Measurements from ENCODE around the gene PCDH8.

The PCDH8 gene, protein sequence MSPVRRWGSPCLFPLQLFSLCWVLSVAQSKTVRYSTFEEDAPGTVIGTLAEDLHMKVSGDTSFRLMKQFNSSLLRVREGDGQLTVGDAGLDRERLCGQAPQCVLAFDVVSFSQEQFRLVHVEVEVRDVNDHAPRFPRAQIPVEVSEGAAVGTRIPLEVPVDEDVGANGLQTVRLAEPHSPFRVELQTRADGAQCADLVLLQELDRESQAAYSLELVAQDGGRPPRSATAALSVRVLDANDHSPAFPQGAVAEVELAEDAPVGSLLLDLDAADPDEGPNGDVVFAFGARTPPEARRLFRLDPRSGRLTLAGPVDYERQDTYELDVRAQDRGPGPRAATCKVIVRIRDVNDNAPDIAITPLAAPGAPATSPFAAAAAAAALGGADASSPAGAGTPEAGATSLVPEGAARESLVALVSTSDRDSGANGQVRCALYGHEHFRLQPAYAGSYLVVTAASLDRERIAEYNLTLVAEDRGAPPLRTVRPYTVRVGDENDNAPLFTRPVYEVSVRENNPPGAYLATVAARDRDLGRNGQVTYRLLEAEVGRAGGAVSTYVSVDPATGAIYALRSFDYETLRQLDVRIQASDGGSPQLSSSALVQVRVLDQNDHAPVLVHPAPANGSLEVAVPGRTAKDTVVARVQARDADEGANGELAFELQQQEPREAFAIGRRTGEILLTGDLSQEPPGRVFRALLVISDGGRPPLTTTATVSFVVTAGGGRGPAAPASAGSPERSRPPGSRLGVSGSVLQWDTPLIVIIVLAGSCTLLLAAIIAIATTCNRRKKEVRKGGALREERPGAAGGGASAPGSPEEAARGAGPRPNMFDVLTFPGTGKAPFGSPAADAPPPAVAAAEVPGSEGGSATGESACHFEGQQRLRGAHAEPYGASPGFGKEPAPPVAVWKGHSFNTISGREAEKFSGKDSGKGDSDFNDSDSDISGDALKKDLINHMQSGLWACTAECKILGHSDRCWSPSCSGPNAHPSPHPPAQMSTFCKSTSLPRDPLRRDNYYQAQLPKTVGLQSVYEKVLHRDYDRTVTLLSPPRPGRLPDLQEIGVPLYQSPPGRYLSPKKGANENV

DNA sequence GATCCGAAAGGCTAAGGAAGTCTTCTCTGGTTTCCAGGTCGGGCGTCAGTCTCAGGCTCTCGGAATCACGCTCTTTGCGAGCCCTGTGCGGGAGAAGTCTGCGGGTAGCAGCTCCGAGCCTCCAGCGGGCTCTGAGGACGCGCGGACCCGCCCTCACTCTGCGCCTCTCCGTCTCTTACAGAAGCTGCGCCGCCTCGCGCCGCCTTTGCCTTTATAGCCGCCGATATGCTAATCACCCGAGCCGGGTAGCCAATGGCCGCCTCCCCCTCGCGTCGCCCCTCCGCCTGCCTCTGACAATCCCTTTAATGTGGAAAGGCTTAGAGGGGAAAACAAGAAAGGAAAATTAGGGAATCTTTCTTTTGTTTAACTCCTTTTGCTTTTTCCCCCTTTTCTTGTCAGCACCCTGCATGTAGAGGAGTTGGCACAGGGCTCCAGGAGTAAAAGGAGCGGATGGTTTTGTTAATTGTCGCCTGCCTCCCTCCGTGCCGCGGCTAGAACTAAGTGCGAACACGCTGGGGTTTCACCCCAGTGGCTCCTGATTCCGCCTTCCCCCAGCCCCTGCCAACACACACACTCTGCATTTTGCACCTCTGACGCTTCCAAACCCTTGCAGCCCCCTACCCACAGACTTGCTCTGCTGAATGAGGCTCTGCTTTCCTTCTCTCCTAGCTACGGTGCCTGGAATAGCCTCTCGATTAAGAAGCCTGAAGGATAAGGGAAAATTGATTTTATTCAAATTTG, at the start of gene PCDH8:
Gene PCDH8, minus strand, starts transcription at position 186 of the 741 bp plus-strand sequence. CDS start 204 bp downstream, outside the sequence.
- in situ Hi-C loops (cut with MboI; ENCODE audit: low sequenced_read_pairs, unreplicated experiment) = no loop called here
- TF ChIP-seq, protein P1, sequence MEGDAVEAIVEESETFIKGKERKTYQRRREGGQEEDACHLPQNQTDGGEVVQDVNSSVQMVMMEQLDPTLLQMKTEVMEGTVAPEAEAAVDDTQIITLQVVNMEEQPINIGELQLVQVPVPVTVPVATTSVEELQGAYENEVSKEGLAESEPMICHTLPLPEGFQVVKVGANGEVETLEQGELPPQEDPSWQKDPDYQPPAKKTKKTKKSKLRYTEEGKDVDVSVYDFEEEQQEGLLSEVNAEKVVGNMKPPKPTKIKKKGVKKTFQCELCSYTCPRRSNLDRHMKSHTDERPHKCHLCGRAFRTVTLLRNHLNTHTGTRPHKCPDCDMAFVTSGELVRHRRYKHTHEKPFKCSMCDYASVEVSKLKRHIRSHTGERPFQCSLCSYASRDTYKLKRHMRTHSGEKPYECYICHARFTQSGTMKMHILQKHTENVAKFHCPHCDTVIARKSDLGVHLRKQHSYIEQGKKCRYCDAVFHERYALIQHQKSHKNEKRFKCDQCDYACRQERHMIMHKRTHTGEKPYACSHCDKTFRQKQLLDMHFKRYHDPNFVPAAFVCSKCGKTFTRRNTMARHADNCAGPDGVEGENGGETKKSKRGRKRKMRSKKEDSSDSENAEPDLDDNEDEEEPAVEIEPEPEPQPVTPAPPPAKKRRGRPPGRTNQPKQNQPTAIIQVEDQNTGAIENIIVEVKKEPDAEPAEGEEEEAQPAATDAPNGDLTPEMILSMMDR (IDR thresholded peaks at IDR 0.05; ENCODE audit: borderline replicate concordance, control extremely low read depth, extremely low read depth, insufficient read depth, missing control alignments) = no peak
- no peak for DNase-seq (ENCODE audit: low spot score)

DNA sequence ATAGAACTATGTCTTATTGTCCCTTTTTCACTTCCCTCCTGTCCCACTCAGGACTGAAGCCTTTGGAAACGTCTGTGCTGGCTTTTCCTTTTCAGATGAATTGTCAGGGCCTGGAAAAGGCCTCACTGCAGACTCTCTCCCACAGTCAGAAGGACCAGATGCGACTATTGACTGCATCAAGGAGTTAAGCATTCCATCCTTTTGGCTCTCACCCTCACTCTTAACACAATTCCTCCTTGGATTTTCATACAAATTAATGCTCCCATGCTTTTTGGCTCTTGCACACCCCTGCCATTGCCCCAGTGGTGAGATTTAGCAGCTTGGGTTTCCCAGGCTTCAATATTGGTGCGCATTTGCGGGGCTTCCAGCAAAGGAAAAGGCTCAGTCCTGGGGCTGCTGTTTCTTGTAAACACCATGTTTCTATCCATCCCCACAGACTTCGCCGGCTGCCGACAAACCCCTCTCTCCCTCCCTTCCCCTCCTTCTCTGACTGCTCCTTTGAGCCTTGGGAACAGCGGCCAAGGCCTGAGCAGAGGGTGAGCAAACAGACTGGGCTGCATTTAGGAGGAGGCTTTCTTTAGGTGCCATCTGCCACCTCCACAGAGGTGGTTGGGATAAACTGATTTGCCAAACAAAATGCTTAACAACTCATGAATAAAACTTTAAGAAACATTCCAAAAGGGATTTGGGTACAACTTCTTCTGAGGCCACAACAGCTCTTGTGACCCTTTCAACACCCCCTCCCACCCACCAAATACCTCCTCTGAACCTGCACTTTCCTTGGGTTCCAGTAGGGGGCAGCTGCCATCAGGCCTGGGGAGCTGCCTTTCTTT, 48.6 kb upstream of the PCDH8 start:
- in situ Hi-C loops (cut with MboI; ENCODE audit: low sequenced_read_pairs, unreplicated experiment) = no loop called here
- peak; percentile 50 for DNase-seq (ENCODE audit: low spot score)
- TF ChIP-seq, protein P1 (IDR thresholded peaks at IDR 0.05; ENCODE audit: borderline replicate concordance, control extremely low read depth, extremely low read depth, insufficient read depth, missing control alignments) = peak; percentile 59

DNA sequence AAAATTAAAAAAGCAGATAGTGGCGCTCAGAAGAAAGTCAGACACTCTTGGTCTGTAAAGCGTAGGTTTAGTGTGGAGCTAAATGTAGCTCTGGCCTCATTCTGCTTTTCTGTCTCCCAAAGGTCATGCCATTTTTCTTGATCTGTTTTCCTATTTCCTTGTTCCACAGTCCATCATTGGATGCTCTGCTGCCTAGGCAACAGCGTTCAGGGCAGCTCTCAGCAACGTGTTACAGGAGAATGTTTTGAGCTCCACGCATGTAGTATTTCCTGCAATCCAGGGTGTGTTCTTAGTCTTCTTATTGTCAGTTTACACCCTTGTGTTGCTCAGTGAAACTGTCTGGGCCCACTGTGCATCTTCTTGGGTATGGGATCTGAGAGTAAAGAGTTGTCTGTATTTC, 46.0 kb upstream of the PCDH8 start:
- DNase-seq (ENCODE audit: low spot score) = no peak
- TF ChIP-seq, protein P1 (IDR thresholded peaks at IDR 0.05; ENCODE audit: borderline replicate concordance, control extremely low read depth, extremely low read depth, insufficient read depth, missing control alignments) = no peak
- in situ Hi-C loops (cut with MboI; ENCODE audit: low sequenced_read_pairs, unreplicated experiment) = no loop called here

DNA sequence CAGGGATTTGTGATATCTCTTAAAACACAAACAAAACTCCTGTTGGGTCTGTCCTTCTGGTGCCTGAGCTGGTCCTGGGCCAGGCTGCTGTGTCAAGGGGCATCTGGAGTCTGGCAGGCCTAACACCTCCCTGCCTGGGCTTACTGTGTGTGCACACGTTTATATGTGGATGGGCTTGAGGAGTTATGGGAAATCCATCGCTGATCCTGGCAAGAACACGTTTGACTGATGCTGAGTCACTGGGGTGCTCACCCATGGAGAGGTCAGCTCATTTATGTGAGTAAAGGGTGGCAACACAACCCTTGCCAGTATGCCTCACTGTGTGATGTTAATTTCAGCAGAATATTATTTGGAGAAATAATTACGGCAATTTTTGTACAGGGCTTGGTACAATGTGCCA, 44.5 kb upstream of the PCDH8 start:
- TF ChIP-seq, protein P1 (IDR thresholded peaks at IDR 0.05; ENCODE audit: borderline replicate concordance, control extremely low read depth, extremely low read depth, insufficient read depth, missing control alignments) = no peak
- no peak for DNase-seq (ENCODE audit: low spot score)
- in situ Hi-C loops (cut with MboI; ENCODE audit: low sequenced_read_pairs, unreplicated experiment) = no loop called here

DNA sequence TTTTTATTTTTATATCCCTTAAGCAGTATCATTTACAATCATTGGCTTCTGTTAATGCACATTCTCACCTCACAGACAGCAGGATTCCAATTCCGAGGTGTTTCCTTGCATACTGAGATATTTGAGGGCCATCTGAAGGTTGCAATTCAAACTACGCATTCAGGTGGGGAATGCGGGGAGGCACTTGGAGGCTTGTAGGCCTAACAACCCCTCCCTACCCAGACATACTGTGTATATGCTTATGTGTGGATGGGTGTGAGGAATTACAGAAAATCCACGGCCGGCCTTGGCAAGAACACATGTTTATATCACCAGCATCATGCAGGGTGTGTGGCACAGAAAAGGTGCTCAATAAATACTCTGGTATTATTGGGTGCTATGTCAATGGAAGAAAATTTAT, 43.3 kb upstream of the PCDH8 start:
- in situ Hi-C loops (cut with MboI; ENCODE audit: low sequenced_read_pairs, unreplicated experiment) = no loop called here
- TF ChIP-seq, protein P1 (IDR thresholded peaks at IDR 0.05; ENCODE audit: borderline replicate concordance, control extremely low read depth, extremely low read depth, insufficient read depth, missing control alignments) = no peak
- DNase-seq (ENCODE audit: low spot score) = no peak
